Right ventricle myocardium inferior (tissue), 1 donor: Measurements from ENCODE around the gene SERAC1. TPM values are rescaled to one million over a fixed set of nuclear protein-coding genes. Genes with fewer than 3 reads are reported as not detected.
"Not testable (repeated sequence)": the region's sequence is repeated elsewhere in the genome, so short reads cannot be mapped to it uniquely, and the experiment has no call there.

Experiments
- ATAC-seq: fragments of 200-7000 bp; cut with Tn5 transposase; one replicate; pipeline ENCODE4 v1.9.1; 2020; ENCODE audit warnings: mild to moderate bottlenecking, moderate library complexity
- DNase-seq: peaks from one replicate; pipeline ENCODE4 v3.0.0; 2021; ENCODE audit errors: missing footprints
- intact Hi-C: fragments of 100-400 bp; cut with DNase I; formaldehyde crosslinking; loops from one replicate; pipeline ENCODE4 v1.11.0; 2022
- total RNA-seq: library from RNA; stranded (reverse); fragmentation: NEBNext Ultra II Directional; extraction: Animal tissue kit (Norgen Biotek cat#: 25700); gene quantifications from one replicate; pipeline ENCODE4 v1.2.1, GENCODE V29; 2021
- donor health status: DM: no; HTN: yes; CAD: no; lungs with severe emphysema.

The SERAC1 gene
- total RNA-seq, 1 donor from 2014 or later, result 5.5 TPM

- DNase-seq, ATAC-seq, intact Hi-C loops: not testable (repeated sequence)
Observed at GRCh38 chr6:158183174-158183972, 15.3 kb upstream of the SERAC1 start.

DNA sequence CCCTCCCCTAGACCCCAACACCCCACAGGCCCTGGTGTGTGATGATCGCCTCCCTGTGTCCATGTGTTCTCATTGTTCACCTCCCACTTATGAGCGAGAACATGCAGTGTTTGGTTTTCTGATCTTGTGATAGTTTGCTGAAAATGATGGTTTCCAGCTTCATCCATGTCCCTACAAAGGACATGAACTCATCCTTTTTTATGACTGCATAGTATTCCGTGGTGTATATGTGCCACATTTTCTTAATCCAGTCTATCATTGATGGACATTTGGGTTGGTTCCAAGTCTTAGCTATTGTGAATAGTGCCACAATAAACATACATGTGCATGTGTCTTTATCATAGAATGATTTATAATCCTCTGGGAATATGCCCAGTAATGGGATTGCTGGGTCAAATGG is 9.7 kb upstream of the SERAC1 start:
- intact Hi-C loops, ATAC-seq, DNase-seq: not testable (repeated sequence)

DNA sequence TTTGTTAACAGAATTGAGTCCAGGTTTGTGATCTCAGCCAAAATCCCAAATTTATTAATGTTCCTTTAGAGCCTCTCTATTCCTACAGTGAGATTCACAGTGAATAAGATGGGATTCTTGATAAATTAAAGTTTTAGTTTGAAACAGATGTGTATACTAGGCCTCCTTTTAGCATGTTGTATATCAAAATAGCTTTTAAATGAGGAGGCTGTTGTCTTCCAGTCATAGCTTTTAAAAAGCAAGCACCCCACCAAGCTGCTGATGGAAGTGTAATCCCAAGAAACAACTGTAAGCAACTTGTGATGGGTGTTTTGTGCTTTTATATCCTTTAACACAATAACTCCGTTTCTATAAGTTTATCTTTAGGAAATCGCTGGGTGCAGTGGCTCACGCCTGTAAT is 7.0 kb upstream of the SERAC1 start:
- ATAC-seq (no peak), DNase-seq (no peak)
- intact Hi-C loops, result no loop called here

DNA sequence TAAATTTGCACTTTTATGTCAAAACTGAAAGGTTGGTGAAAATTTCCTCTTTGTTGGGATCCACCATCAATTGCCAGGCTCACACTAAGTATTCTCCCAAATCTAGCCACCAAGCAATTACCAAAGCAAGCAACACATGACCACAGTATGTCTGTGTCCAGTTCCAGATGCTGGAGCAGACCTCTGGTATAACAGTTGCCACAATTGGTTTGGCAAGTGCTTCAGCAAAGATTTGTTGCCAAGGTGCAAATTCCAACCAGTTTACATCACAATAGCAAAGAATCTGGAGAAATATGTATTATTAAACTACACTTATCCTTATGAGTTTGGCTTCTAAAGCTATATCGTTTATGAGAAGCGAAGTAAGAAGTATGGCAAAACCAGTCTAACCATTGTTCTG is 6.5 kb upstream of the SERAC1 start:
- intact Hi-C loops, result no loop called here
- DNase-seq (no peak), ATAC-seq (peak; percentile 50)

- ATAC-seq, result no peak
- DNase-seq, result no peak
- intact Hi-C loops, result no loop called here
Observed at GRCh38 chr6:158174024-158174423, 6.0 kb upstream of the SERAC1 start.

GRCh38 chr6:158172001-158172400 is 3.9 kb upstream of the SERAC1 start:
- intact Hi-C loops, result no loop called here
- ATAC-seq (no peak), DNase-seq (no peak)

- intact Hi-C loops, result no loop called here
- DNase-seq (no peak), ATAC-seq (no peak)
Observed at GRCh38 chr6:158170656-158171081, 2.6 kb upstream of the SERAC1 start.

GRCh38 chr6:158169634-158170033 is 1.6 kb upstream of the SERAC1 start:
- DNase-seq, result peak; percentile 52
- ATAC-seq, intact Hi-C loops: not testable (repeated sequence)

DNA sequence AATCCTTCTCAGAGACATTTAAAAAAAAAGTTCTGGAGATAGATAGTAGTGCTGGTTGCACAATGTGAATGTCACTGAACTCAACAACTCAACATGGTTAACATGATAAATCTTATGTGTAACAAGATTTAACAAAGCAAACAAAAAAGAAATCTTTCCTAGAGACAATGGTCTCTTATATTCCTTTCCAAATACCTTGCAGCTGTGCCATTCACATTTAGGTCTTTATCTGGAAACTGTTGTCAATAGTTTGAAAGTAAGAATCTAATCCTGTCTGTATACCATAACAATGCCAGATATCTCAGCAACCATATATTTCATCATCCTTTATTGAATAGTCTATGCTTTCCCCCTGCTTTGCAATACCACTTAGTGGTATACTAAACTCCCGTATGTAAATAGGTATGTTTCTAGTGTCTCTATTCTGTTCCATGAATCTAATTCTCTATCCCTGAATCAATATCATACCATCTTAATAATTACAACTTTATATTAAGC is 2.1 kb downstream of the SERAC1 start:
- DNase-seq, result no peak
- no peak for ATAC-seq
- intact Hi-C loops, result no loop called here

DNA sequence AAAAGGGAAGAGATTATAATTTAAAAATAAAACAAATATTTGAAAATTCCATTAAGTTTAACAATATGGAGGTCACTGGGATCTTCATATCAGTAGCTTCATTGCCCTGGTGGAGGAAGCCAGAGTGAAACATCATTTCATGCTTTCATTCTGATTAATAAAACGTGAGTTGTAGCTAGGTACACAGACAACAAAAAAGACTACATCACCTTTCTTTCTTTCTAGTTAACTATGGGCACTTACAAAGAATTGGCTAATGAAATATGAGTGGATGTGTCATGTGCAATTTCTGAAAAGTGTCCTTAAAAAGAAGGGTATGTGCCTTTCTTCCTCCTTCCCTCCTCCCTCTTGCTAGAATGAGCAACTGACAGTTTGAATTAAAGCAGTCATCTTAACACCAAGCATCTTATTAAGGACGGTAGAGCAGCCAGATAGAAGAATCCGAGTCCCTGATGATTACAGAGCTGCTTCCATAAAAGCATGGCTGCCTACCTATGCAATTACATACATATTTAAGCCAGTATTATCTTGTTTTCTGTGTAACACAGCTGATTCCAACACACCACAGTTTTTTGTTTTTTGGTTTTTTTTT is 3.4 kb downstream of the SERAC1 start:
- intact Hi-C loops, result no loop called here
- ATAC-seq (no peak), DNase-seq (no peak)

DNA sequence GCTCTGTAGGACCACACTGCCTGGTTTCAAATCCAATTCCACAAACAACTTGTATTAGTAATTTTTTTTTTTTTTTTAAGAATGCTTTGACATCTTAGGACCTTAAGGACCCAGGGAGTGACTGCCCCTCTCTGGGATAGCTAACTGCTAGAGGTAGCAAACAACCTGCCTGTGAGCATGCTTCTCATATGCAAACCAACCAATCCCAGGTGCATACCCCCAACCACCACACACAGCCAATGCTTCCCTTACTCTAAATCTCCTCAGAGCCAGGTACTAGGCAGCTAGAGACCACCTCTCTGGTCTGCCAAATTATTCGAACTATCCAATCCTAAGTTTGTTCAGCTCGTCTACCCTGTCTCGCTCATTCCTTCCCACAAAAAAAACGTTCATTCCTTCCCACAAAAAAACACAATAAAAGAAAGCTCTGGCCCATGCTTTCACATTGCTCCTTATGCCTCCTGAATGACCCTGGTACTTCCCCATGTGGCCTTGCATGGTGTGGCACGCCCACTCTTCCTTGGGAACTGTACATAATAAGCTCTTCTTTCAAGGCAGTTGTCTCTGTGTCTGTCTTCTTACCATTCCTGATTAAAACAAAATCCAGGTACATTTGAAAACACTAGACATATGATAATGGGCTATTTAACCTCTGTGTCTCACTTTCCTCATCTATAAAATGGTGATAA is 6.4 kb downstream of the SERAC1 start:
- ATAC-seq, result no peak
- intact Hi-C loops, result no loop called here
- no peak for DNase-seq

GRCh38 chr6:158160932-158161539 is 7.0 kb downstream of the SERAC1 start:
- ATAC-seq, result no peak
- no peak for DNase-seq
- intact Hi-C loops, result no loop called here

DNA sequence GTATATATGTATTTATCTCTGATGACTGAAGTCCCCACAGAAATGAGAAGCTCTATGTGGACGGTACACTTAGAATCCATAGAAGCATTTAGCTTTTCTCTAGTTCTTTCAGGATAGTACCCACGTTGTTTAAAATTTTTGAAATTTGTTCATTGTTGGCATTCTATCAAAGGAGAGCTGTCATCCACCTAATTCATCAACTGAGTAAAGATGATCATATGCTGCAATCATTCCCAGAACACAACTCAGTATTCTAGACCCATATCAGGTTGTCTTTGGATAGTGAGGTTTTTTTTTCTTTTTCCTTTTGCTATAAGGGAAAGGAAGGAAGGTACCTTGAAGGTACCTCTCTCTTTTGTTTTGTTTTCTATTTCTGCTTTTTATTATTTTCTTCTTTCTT is 9.3 kb downstream of the SERAC1 start:
- intact Hi-C loops, result no loop called here
- ATAC-seq (no peak), DNase-seq (no peak)

- intact Hi-C loops, result no loop called here
- no peak for DNase-seq
- no peak for ATAC-seq
Observed at GRCh38 chr6:158158123-158158522, 9.9 kb downstream of the SERAC1 start.

DNA sequence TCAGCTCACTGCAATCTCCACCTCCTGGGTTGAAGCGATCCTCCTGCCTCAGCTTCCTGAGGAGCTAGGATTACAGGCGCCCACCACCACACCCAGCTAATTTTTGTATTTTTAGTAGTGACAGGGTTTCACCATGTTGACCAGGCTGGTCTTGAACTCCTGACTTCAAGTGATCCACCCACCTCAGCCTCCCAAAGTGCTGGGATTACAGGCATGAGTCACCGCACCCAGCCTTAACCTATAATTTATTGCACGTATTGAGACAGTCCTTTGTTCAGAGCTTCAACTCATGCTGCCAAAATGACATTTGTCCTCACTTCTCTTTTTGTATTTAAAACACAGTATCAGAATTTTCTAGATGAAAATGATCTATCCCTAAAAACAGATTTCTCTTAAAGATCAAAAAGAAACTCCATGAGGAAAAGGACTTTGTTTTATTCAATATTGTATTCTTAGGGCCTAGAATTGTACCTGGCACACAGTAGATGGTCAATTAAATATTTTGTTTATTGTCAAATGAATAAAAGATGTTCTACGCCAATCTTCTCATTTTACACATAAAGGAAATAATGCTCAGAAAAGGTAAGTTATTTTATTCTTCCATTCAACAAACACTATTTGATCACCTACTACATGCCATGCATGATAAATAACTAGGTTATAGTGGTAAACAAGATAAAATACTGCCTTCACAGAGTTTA is 10.8 kb downstream of the SERAC1 start:
- no peak for ATAC-seq
- intact Hi-C loops, result no loop called here
- DNase-seq, result no peak

DNA sequence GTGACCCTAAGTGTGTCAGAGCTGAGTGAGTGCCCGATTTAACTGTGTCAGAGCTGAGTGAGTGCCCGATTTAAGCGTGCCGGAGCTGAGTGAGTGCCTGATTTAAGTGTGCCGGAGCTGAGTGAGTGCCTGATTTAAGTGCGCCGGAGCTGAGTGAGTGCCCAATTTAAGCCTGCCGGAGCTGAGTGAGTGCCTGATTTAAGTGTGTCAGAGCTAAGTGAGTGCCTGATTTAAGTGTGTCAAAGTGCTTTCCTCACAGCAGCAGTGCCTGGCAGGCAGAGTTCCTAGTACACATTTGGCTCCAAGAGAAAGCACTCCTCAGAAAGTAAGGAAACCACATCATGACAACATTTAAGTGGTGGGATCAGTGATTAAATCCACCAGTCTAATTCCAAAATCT is 13.2 kb downstream of the SERAC1 start:
- intact Hi-C loops, result no loop called here
- no peak for ATAC-seq

DNA sequence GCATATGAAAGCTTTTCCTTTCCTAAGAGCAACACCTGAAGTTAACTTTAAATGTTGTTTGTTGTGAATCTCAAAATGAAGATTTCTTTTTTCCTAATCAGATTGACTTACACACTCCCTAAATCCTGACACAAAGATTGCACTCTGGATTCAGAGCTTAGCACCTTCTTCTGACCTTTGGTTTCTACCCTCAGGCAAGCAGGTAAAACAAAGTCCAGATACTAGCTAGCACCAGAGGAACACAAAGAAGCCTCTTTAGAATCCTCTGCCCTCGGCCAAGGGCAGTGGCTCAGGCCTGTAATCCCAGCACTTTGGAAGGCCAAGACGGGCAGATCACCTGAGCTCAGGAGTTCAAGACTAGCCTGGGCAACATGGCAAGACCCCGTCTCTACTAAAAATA is 14.5 kb downstream of the SERAC1 start:
- DNase-seq (no peak), ATAC-seq (no peak)
- intact Hi-C loops, result no loop called here

More for the DNA sequence above, 13.2 kb downstream of the SERAC1 start:
- no peak for DNase-seq

DNA sequence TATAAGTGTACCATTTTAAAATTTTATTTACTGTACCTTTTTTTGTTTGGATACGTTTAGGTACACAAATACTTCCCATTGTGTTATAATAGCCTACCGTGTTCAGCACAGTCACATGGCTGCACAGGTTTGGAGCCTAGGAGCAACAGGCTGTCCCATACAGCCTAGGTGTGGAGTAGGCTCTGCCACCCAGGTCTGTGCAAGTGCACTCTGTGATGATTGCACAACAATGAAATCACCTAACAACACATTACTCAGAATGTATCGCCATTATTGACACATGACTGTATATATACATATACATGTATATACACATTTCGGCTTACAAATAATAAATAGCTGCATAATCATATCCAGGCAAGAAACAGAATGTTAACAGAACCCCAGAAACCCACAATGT is 15.4 kb downstream of the SERAC1 start:
- intact Hi-C loops, result no loop called here
- DNase-seq (no peak), ATAC-seq (no peak)

DNA sequence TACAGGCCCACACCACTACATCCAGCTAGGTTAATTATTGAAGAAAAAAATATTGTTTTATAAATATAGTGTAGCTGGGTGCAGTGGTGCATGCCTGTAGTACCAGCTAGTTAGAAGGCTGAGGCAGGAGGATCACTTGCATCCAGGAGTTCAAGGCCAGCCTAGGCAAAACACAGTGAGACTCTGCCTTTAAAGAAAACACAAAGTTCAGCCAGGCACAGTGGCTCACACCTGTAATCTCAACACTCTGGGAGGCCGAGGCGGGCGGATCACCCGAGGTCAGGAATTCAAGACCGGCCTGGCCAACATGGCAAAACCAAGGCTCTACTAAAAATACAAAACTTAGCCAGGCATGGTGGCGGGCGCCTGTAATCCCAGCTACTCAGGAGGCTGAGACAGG is 16.0 kb downstream of the SERAC1 start:
- ATAC-seq, DNase-seq, intact Hi-C loops: not testable (repeated sequence)
